Suprapubic skin (tissue), 3 donors: ENCODE results near the gene HNRNPH2.

Source experiments
- CTCF ChIP-seq, 2 donors: fragments of 200-600 bp in 1 of 2; fragments of 450-650 bp in 1 of 2; sonication (generic) in 1 of 2; IDR thresholded peaks; one replicate each; pipeline ENCODE4 v1.5.1; 2016 to 2019; ENCODE audit warnings: antibody characterized with exemption in 2 of 2, mild to moderate bottlenecking in 1 of 2, moderate library complexity in 1 of 2
- EP300 ChIP-seq: sonication (generic); formaldehyde crosslinking; IDR thresholded peaks from one replicate; pipeline ENCODE4 v1.6.1; 2017; ENCODE audit warnings: antibody characterized with exemption
- POLR2A ChIP-seq, 2 donors: fragments of 450-650 bp; IDR thresholded peaks; one replicate each; pipeline ENCODE4 v1.6.1; 2017; ENCODE audit warnings: antibody characterized with exemption in 2 of 2, mild to moderate bottlenecking in 2 of 2, moderate library complexity in 2 of 2

GRCh38 chrX:101409043-101409442 lies 1.0 kb downstream of the HNRNPH2 start:
- no peak for TF ChIP-seq CTCF (IDR thresholded peaks at IDR 0.05)
- no peak for TF ChIP-seq EP300
- no peak for TF ChIP-seq POLR2A (IDR thresholded peaks at IDR 0.05)
